ENCODE data around the gene ROBO2.

Gene ROBO2

DNA sequence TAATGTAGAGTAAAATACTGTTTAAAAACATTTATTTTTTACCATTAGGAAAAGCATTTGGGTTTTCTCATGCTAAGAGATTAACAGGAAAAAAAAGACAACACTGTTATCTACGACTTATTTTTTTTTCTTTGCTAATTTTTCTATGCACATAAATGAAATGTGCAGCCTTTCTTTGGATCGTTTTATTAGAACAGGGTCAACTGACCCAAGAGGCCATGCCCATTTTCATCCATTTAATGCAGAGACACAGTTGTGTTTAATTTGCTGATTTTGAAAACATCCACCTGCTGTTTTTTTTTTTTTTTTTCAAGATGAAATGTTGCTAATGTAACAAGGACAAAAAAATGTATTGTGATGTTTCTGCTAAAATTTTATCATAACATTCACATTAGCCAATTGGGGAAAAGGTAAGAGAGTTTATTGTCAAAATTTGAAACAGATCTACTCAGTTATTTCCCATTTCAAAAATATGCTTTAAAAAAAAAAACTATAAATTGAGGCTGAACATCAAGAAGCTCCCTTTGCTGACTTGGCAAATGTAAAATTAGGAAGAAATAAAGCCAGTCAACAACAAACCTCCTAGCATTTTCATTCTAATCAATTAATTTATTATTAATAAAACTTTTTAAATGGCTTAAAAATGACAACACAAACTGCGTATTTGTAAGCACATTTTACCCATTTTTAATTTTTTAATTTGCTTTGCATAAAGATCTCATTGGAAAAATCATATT is 485.2 kb downstream of the ROBO2 start:
- DNase-seq = no peak

DNA sequence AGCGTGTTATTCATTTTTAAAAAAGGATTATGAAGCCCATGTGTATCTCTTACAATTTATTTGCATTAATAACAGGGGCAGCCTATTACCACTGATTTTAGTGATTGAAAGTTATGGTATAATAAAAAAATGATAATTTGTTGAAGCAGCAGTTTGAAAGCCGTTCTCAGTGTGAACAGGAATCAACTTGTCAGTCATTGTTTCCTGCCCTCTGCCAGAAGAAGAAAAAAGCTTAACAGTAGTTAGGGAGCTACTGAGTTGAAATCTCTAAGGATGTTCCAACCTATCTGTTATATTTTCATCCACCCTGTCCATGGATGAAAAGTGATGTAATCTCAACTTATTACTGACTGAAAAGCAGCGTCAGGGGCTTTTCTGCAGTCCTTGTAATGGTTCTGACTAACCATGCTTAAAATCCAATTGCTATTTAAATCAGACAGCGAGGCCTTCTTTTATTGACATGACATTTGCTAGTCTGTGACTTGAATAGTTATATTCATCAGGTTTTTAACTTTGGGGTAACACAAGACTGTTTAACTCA is 486.7 kb downstream of the ROBO2 start:
- no peak for DNase-seq

DNA sequence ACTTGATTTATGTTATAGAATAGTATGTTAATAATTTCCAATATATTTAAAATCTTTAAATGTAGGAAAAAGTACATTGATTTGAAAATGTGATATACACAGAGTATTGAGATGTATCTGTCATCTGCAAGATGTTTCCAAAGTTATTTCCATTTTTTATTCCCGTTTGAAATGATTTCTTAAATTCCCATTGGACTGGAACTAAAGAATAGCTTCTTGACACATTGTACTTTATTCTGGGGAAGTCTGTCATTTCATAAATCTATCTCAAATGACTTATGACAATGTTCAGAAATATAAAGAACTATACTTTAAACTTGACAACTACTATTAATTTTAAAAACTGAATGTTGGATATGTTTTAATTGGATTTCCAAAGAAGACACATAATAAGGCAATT is 489.6 kb downstream of the ROBO2 start:
- DNase-seq = no peak

DNA sequence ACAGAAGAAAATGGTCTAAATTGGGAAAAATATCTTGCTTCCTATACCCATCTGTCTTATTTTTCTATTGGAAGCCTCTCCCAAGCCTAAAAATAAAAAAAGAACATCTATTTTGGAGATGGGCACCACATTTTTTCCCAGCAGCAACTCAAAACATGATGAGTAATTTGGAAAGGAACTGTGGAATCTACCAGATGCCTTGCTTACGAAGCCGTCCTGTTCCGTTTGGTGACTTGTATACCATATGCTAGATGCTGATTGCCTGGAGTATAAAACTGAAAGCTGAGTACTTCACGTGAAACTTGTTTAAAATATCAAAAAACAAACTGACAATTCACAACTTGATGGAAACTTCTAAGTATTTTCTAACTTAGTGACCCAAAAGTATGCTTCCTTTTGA is 491.0 kb downstream of the ROBO2 start:
- DNase-seq = no peak

DNA sequence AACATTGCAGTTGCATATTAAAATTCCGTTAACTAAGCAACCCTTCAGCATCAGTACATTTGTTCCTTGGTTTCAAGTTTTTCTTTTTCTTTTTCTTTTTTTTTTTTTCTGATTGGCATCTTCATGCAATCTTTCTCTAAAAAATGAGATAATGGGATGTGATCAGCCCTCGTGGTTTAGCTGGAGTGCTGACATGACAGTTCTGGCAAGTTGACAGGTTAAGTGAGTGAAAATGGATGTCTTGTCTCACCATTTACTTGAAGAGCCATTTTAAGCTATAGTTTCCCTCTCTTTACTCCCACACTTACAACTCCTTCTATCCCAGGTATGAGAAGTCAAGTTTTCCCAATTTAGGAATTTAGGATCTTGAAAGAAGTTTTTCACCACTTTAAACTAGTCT is 495.2 kb downstream of the ROBO2 start:
- no peak for DNase-seq

GRCh38 chr3:77536038-77536775 is 496.3 kb downstream of the ROBO2 start:
- no peak for DNase-seq

DNA sequence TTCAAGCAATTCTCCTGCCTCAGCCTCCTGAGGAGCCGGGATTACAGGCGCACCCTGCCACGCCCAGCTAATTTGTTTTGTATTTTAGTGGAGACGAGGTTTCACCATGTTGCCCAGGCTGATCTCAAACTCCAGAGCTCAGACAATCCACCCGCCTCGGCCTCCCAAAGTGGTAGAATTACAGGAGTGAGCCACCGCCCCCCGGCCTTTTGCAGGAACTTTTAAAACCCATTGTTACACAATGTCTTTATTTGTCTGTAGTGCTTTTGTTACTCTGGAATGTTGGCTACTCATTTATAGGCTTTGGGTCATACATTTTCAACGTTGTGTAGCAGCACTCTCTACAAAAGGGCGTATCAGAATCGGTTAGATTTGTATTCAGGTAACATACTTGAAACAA is 499.1 kb downstream of the ROBO2 start:
- DNase-seq = no peak

DNA sequence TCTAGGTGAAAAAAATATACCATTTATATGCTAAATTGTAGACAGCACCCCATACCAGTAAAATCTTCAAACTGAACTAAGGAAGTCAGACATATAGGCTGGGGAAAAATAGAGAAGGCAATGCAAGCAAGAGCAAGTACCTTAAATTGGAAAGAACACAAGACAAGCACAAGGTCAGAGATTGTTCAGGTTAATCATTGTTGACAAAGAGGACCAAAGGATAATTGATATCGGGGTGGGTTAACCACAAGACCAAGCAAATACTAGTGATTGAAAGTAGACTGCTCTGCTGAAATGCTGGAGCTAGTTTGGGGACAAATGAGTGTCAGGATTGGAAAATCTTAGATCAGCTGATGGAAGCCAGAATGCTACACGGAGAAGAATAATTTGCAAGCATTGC is 499.8 kb downstream of the ROBO2 start:
- no peak for DNase-seq

DNA sequence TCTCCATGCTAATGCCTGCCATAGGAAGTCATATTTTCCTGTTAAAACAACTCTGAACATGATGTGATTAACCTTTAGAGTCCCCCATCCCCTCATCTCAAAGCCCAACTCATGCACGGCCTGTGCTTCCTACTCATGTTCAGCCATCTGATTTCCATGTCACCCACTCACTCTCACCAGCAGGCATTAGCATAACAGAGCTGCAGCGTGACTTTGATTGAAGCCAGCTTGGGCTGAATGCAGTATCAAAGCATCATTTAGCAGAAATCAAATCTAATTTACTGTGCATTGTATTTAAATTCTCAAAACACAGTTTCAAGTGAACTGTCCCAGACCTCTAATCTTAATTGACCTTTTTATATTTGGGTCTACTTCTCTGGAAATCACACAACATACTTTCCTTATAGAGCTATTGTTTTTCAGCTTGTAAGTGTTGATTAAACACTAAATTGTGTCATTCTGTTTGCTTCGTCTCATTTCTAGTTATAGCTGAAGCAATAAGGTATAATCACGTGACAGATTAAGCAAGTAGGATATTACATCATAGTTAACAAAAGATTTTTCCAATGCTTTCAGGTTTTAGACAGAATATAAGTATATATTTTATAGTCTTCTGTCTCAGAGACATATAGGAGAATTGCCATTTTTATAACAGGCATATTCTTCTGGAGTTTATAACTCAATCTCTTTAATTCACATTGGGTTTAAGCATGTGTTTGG is 501.5 kb downstream of the ROBO2 start:
- DNase-seq = no peak

DNA sequence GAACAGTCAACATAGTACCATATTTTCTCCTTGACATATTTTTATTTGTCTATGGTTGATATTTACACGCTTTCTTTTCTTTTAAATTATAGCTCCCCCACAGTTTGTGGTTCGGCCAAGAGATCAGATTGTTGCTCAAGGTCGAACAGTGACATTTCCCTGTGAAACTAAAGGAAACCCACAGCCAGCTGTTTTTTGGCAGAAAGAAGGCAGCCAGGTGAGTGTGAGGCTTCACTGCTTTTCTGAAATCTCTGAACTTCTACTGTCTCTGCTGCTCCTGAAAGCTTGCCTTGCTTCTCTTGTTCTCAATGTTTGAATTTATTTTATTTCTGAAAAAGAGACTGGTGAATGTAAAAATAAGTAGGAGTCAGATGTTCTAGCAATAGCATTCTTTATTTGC is 506.3 kb downstream of the ROBO2 start:
- DNase-seq = no peak

GRCh38 chr3:77549034-77549433 is 509.1 kb downstream of the ROBO2 start:
- no peak for DNase-seq

DNA sequence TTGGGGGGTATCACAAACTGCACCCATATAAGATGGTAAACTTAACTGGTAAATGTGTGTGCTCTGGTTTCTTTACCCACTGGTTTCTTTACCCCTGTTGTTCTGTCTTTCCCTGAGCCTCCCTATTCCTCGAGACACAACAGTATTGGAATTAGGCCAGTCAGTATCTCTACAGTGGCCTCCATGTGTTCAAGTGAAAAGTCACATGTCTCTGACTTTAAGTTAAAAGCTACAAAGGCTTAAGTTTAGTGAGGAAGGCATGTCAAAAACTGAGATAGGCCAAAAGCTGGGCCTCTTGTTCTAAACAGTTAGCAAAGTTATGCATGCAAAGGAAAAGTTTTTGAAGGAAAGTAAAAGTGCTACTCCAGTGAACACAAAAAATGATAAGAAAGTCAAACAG is 513.3 kb downstream of the ROBO2 start:
- DNase-seq = no peak

- DNase-seq = no peak
Observed at GRCh38 chr3:77562089-77562488, 522.2 kb downstream of the ROBO2 start.

DNA sequence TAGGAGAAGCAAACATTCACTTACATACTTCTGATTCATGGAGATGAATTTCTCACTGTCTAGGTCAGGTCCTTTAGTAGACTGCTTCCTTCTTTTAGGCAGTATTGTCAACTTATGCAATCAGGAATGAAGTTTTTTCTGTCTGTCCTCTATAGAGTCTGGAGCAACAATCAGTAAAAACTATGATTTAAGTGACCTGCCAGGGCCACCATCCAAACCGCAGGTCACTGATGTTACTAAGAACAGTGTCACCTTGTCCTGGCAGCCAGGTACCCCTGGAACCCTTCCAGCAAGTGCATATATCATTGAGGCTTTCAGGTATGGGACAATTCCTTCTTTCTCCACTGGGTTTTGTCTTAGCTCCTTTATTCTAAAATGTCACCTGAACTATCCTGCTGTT is 523.1 kb downstream of the ROBO2 start:
- DNase-seq = no peak

GRCh38 chr3:77566055-77566454 is 526.2 kb downstream of the ROBO2 start:
- DNase-seq = no peak

DNA sequence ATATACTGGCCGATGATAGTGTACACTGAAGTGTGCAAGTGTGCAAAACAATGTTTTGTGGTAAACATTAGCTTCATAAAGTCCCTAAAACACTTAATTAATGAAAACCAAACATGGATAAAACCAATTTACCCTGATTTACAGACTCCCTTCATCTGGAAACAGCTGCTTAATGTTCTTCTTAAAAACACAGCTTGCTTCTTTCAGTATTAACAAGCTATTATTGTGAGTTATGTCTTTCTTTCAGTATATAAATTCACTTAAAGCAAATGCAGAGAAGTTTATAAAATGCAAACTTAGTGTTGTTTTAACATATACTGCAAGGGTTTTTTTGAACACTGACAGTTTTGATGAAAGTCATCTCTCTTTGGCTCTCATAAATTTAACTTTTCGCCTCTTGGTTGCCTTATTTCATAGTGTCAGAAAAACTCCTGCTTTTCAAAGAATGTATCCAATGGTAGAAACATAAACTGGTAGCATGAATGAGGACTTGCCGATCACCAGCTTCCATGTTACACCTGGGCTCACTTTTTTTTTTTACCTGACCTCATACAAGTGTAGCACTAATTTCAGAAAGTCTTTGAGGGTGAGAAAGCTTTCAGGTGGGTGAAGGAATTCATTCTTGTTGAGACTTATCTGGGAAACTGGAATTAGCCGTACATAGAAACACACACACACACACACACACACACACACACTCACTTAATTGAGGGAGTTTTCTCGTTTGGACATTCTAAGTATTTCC is 532.2 kb downstream of the ROBO2 start:
- no peak for DNase-seq

DNA sequence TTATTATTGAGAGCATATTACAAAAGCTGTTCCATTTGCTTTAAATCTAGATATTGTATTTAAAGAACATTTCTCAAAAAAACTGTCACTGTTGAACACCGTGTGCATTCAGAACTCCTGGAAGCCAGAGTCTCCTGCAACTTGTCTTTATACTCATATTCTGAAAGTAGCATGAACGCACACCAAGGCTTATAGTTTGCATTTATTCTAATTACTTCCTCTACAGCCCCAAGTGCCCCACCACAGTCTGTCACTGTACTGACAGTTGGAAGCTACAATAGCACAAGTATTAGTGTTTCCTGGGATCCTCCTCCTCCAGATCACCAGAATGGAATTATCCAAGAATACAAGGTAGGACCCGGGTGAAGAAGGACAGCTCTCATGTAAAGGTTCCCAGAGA is 537.4 kb downstream of the ROBO2 start:
- DNase-seq = no peak

DNA sequence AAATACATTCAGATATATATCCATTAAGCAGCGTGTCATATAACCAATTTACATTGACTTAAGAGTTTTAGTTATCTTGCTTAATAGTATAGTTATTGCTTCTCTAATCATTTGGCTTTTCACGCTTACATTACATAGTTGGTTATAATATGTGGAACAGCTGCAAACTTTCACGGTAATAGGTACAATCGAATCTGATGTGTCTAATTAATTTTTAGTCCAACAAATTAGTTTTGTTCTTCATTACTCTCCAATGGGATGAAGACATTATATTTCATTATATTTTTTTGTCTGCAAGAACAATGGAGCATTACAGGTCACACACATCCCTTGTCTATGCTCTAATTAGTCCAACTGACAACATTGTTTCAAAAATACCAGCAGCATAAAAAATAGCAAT is 546.3 kb downstream of the ROBO2 start:
- DNase-seq = no peak

DNA sequence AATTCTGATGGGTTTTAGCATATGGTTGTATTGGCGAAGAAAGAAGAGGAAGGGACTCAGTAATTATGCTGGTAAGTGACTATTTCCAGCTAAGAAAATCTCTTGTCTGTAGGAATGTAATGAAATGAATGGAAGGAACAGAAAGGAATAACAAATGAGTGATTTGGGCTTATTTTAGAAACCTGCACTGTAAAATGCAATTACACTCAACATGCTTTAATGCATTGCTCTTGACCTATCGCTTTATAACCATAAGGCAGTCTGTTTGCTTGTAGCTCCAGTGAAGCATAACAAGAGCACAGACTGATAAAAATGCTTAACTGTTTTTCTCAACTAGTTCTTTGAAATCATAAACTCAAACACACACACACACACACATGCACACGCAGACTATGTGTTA is 549.0 kb downstream of the ROBO2 start:
- DNase-seq = no peak

- DNase-seq = no peak
Observed at GRCh38 chr3:77590191-77590590, 550.3 kb downstream of the ROBO2 start.

DNA sequence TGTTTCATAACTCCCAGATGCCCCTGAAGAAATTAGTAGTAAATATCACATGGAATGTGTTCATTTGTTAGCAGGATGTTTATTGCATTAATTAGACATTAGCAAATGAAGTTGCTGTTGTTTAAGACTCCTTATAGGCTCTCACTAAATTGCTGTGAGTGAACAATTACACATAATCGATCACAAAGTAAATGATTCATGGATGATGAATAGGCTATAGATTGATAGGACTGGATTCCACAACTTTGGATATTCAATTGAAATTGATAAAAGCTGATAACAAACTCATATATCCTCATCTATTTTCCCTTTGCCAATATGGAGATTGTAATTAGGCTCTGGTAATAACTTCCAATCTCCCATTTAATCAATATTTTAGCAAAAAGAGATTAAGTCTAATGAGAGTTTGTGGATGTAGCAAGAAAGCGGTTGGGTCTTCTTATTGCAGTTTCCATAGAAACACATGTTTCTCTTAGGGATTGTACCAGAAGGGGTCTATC is 555.5 kb downstream of the ROBO2 start:
- no peak for DNase-seq

DNA sequence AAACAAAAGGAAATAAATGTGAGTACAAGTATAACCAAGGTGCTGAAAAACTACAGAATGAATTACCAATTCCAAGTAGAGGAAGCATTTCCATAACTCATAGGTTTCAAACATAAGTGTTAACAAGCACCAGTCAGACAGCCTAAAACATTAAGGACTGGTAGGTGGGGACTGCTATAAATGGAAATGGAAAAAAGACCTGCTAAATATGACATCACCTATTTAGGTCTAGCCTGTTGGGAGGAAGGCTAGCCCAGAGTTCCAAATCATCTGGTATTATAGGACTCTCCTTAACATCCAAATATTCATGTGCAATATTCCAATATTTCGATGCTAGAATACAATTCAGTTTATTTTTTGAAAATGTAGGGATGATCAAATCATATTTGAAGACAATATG is 560.0 kb downstream of the ROBO2 start:
- no peak for DNase-seq
